Gastroesophageal sphincter (tissue), 4 donors: ENCODE results near the gene HLCS. TPM values are rescaled to one million over a fixed set of nuclear protein-coding genes. Genes with fewer than 3 reads are reported as not detected.

Experiments used
- ATAC-seq: fragments of 150-250 bp; one replicate; pipeline ENCODE4 v1.9.1; 2016; ENCODE audit warnings: mild to moderate bottlenecking, moderate library complexity
- H3K27ac ChIP-seq, 4 donors: fragments of 200-600 bp; sonication (generic) in 3 of 4; 1 replicate in 3 of 4; 2 replicates in 1 of 4; pipeline ENCODE4 v1.5.1; 2016 to 2019
- H3K27me3 ChIP-seq: fragments of 200-600 bp; sonication (generic); one replicate; pipeline ENCODE4 v1.5.1; 2019
- H3K36me3 ChIP-seq, 2 donors: fragments of 200-600 bp; sonication (generic); one replicate each; pipeline ENCODE4 v1.5.1; 2019; ENCODE audit warnings: control low read depth in 1 of 2
- H3K4me1 ChIP-seq, 3 donors: fragments of 200-600 bp; sonication (generic); 1 replicate in 2 of 3; 2 replicates in 1 of 3; pipeline ENCODE4 v1.5.1; 2016 to 2019; ENCODE audit warnings: control low read depth in 2 of 3
- H3K4me3 ChIP-seq, 2 donors: fragments of 200-600 bp; sonication (generic); one replicate each; pipeline ENCODE4 v1.5.1; 2019; ENCODE audit warnings: mild to moderate bottlenecking in 1 of 2, moderate library complexity in 1 of 2
- H3K9me3 ChIP-seq, 3 donors: fragments of 200-600 bp; sonication (generic); one replicate each; pipeline ENCODE4 v1.5.1; 2017 to 2019; ENCODE audit warnings: control low read depth in 2 of 3
- EP300 ChIP-seq: sonication (generic); formaldehyde crosslinking; IDR thresholded peaks from one replicate; pipeline ENCODE4 v1.6.1; 2017; ENCODE audit warnings: antibody characterized with exemption, mild to moderate bottlenecking
- POLR2A ChIP-seq, 2 donors: fragments of 450-650 bp; IDR thresholded peaks; one replicate each; pipeline ENCODE4 v1.6.1; 2017; ENCODE audit warnings: antibody characterized with exemption in 2 of 2, mild to moderate bottlenecking in 2 of 2, moderate library complexity in 1 of 2
- POLR2AphosphoS5 ChIP-seq: sonication (generic); formaldehyde crosslinking; IDR thresholded peaks from one replicate; pipeline ENCODE4 v1.6.1; 2017; ENCODE audit warnings: antibody characterized with exemption
- WGBS, 2 donors: methylation state at CpG; one replicate each; pipeline ENCODE4 v1.1.5; 2018; ENCODE audit warnings: low coverage in 1 of 2; 5-methylcytosine and 5-hydroxymethylcytosine counted together
- total RNA-seq, 4 donors: library from RNA; depleted of rRNA; stranded (reverse); fragments of >200 nt; gene quantifications; one replicate each; pipeline ENCODE4 v1.1.0, GENCODE V29; 2016
- TF ChIP-seq, protein P1 (sequence below), 4 experiments: fragments of 200-600 bp in 2 of 4; fragments of 450-650 bp in 2 of 4; sonication (generic) in 1 of 4; IDR thresholded peaks; one replicate each; pipeline ENCODE4 v1.5.1; 2017 to 2019; ENCODE audit warnings: antibody characterized with exemption in 4 of 4, mild to moderate bottlenecking in 2 of 4, moderate library complexity in 2 of 4

Gene HLCS
- total RNA-seq, 4 donors from 2014 or later, result 14.4 to 33.3 (median 24.9) TPM

GRCh38 chr21:36949171-36950141 is 17.0 kb downstream of the HLCS start:
- peaks cover 0 to 5% (median 0%) of the 10 kb centered on the region in 3 donors for H3K4me1 ChIP-seq
- H3K9me3 ChIP-seq, result peaks cover 0 to 5% (median 0%) of the 10 kb centered on the region in 3 donors
- no peak overlapping the region for H3K4me3 ChIP-seq
- TF ChIP-seq POLR2A (IDR thresholded peaks at IDR 0.05) (no peak), POLR2AphosphoS5 (no peak), EP300 (no peak)
- TF ChIP-seq, protein P1, sequence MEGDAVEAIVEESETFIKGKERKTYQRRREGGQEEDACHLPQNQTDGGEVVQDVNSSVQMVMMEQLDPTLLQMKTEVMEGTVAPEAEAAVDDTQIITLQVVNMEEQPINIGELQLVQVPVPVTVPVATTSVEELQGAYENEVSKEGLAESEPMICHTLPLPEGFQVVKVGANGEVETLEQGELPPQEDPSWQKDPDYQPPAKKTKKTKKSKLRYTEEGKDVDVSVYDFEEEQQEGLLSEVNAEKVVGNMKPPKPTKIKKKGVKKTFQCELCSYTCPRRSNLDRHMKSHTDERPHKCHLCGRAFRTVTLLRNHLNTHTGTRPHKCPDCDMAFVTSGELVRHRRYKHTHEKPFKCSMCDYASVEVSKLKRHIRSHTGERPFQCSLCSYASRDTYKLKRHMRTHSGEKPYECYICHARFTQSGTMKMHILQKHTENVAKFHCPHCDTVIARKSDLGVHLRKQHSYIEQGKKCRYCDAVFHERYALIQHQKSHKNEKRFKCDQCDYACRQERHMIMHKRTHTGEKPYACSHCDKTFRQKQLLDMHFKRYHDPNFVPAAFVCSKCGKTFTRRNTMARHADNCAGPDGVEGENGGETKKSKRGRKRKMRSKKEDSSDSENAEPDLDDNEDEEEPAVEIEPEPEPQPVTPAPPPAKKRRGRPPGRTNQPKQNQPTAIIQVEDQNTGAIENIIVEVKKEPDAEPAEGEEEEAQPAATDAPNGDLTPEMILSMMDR (IDR thresholded peaks at IDR 0.05), result no peak
- H3K36me3 ChIP-seq, result peaks cover 0 to 63% of the 10 kb centered on the region in 2 donors
- ATAC-seq, result no peak
- H3K27me3 ChIP-seq, result no peaks in the 10 kb centered on the region
- H3K27ac ChIP-seq, result no peak overlapping the region
- 95 to 98% methylated on average over 4 to 6 of the region's 6 CpGs for WGBS, 2 donors

GRCh38 chr21:36948686-36949085 is 17.8 kb downstream of the HLCS start:
- Histone ChIP-seq H3K9me3 (peaks cover 0 to 5% (median 0%) of the 10 kb centered on the region in 3 donors), H3K4me1 (peaks cover 0 to 5% (median 0%) of the 10 kb centered on the region in 3 donors), H3K27me3 (no peaks in the 10 kb centered on the region), H3K27ac (no peak overlapping the region), H3K4me3 (no peak overlapping the region), H3K36me3 (peaks cover 0 to 60% of the 10 kb centered on the region in 2 donors)
- TF ChIP-seq EP300 (no peak), POLR2A (IDR thresholded peaks at IDR 0.05) (no peak), POLR2AphosphoS5 (no peak)
- TF ChIP-seq, protein P1 (IDR thresholded peaks at IDR 0.05), result no peak
- no peak for ATAC-seq
- WGBS, 2 donors, result 92 to 97% methylated on average over 6 of the region's 6 CpGs

GRCh38 chr21:36946949-36947356 is 19.5 kb downstream of the HLCS start:
- Histone ChIP-seq H3K9me3 (peaks cover 0 to 5% (median 0%) of the 10 kb centered on the region in 3 donors), H3K27me3 (no peaks in the 10 kb centered on the region), H3K27ac (no peak overlapping the region), H3K36me3 (peaks cover 0 to 62% of the 10 kb centered on the region in 2 donors), H3K4me3 (no peak overlapping the region), H3K4me1 (peaks cover 0 to 5% (median 0%) of the 10 kb centered on the region in 3 donors)
- TF ChIP-seq EP300, result no peak
- TF ChIP-seq, protein P1 (IDR thresholded peaks at IDR 0.05), result no peak
- TF ChIP-seq POLR2A (IDR thresholded peaks at IDR 0.05), result no peak
- TF ChIP-seq POLR2AphosphoS5, result no peak
- WGBS, 2 donors, result 57 to 79% methylated on average over 5 to 11 of the region's 11 CpGs
- no peak for ATAC-seq

GRCh38 chr21:36945496-36946138 is 20.9 kb downstream of the HLCS start:
- 84 to 87% methylated on average over 6 of the region's 6 CpGs for WGBS, 2 donors
- no peak for ATAC-seq

More at GRCh38 chr21:36945496-36946138, 20.9 kb downstream of the HLCS start:
- H3K36me3 ChIP-seq, result peaks cover 0 to 56% of the 10 kb centered on the region in 2 donors
- H3K27me3 ChIP-seq, result no peaks in the 10 kb centered on the region
- peaks cover 0 to 5% (median 0%) of the 10 kb centered on the region in 3 donors for H3K4me1 ChIP-seq
- H3K4me3 ChIP-seq, result no peak overlapping the region
- H3K27ac ChIP-seq, result no peak overlapping the region
- peaks cover 0 to 5% (median 0%) of the 10 kb centered on the region in 3 donors for H3K9me3 ChIP-seq
- no peak for TF ChIP-seq POLR2A (IDR thresholded peaks at IDR 0.05)
- TF ChIP-seq POLR2AphosphoS5, result no peak
- no peak for TF ChIP-seq EP300
- TF ChIP-seq, protein P1 (IDR thresholded peaks at IDR 0.05), result no peak
